Panc1 (cell line): Measurements from ENCODE around the gene NLGN2. TPM values are rescaled to one million over a fixed set of nuclear protein-coding genes. Genes with fewer than 3 reads are reported as not detected.

Experiments
- ATAC-seq: fragments of 200-7000 bp; cut with Tn5 transposase; 2 replicates; pipeline ENCODE4 v1.9.1; 2020; ENCODE audit warnings: mild to moderate bottlenecking, moderate library complexity
- BruUV-seq: library from RNA; stranded (reverse); fragments of 400-500 nt; replicated peaks from 2 replicates; lab custom pipeline; 2021; lab: Mats Ljungman, UMichigan
- CTCF ChIA-PET: fragments of 300-600 bp; sonication (Branson Sonifier 250); formaldehyde crosslinking; loops from one replicate; lab custom pipeline; 2022; ENCODE audit warnings: antibody characterized with exemption; lab: Charles Lee
- POLR2A ChIA-PET: fragments of 300-600 bp; sonication (Branson Sonifier 250); formaldehyde crosslinking; loops from one replicate; lab custom pipeline; 2022; ENCODE audit warnings: antibody characterized with exemption; lab: Charles Lee
- DNase-seq: peaks from one replicate; pipeline ENCODE4 v3.0.0-alpha.2; 2010; ENCODE audit warnings: low read depth, low spot score
- H3K27ac ChIP-seq: 2 replicates; pipeline ENCODE4 v1.5.1; 2011; ENCODE audit warnings: mild to moderate bottlenecking, low read length, inconsistent platforms
- H3K27me3 ChIP-seq: fragments of 200-500 bp; sonication (Bioruptor generic); 2 replicates; pipeline ENCODE4 v1.6.0; 2014; ENCODE audit warnings: low read length, inconsistent platforms; ENCODE audit not compliant: control insufficient read depth, insufficient read depth
- H3K36me3 ChIP-seq: fragments of 200-500 bp; sonication (Bioruptor generic); 2 replicates; pipeline ENCODE4 v1.5.1; 2014; ENCODE audit warnings: inconsistent platforms, mild to moderate bottlenecking, low read length, moderate library complexity; ENCODE audit not compliant: control insufficient read depth, insufficient read depth
- H3K4me1 ChIP-seq: 2 replicates; pipeline ENCODE4 v1.5.1; 2011; ENCODE audit warnings: inconsistent platforms, mild to moderate bottlenecking, low read length, moderate library complexity; ENCODE audit not compliant: control insufficient read depth, insufficient read depth
- H3K4me3 ChIP-seq, 2 experiments: 2 replicates each; pipeline ENCODE4 v1.5.1; 2011 to 2012; ENCODE audit warnings: low read depth in 2 of 2, low read length in 2 of 2, mild to moderate bottlenecking in 2 of 2, inconsistent platforms in 1 of 2, moderate library complexity in 1 of 2
- H3K9me3 ChIP-seq: fragments of 200-500 bp; sonication (Bioruptor generic); 2 replicates; pipeline ENCODE4 v1.5.1; 2014; ENCODE audit warnings: low read depth, mild to moderate bottlenecking, inconsistent platforms, low read length, moderate library complexity; ENCODE audit not compliant: control insufficient read depth, insufficient read depth
- CTCF ChIP-seq: fragments of 450-650 bp; IDR thresholded peaks from 2 replicates; pipeline ENCODE4 v1.5.1; 2017; ENCODE audit warnings: mild to moderate bottlenecking
- POLR2AphosphoS5 ChIP-seq: IDR thresholded peaks from 2 replicates; pipeline ENCODE4 v1.6.1; 2012; ENCODE audit warnings: mild to moderate bottlenecking, low read depth, low read length, moderate library complexity
- REST ChIP-seq, 2 experiments: IDR thresholded peaks; 2 replicates each; pipeline ENCODE4 v1.6.1; 2011 to 2012; ENCODE audit warnings: low read depth in 2 of 2, control low read depth in 1 of 2, low read length in 1 of 2, mild to moderate bottlenecking in 1 of 2, moderate library complexity in 1 of 2; ENCODE audit not compliant: insufficient read depth in 1 of 2
- SIN3A ChIP-seq: IDR thresholded peaks from 2 replicates; pipeline ENCODE4 v1.6.1; 2012; ENCODE audit warnings: low read depth, mild to moderate bottlenecking, low read length, moderate library complexity, borderline replicate concordance; ENCODE audit not compliant: insufficient read depth
- TCF7L2 ChIP-seq: IDR thresholded peaks from 2 replicates; pipeline ENCODE4 v1.6.1; 2011; ENCODE audit warnings: mild to moderate bottlenecking, low read depth, low read length, inconsistent platforms
- in situ Hi-C: cut with HindIII; loops from 2 replicates; pipeline ENCODE4 v1.10.0; 2016; ENCODE audit warnings: low sequenced_read_pairs, low pct_unique_long_range_greater_than_20kb
- intact Hi-C: fragments of 100-400 bp; cut with micrococcal nuclease; formaldehyde crosslinking; loops from one replicate; pipeline ENCODE4 v1.10.0; 2022; ENCODE audit not compliant: unreplicated experiment
- total RNA-seq: library from RNA; stranded (reverse); gene quantifications from one replicate; pipeline ENCODE4 v1.2.1, GENCODE V29; 2021; ENCODE audit not compliant: unreplicated experiment

NLGN2 gene
- total RNA-seq, 1 experiment from 2014 or later: 33.6 TPM

GRCh38 chr17:7408252-7408727 is 645 bp downstream of the NLGN2 start:
- H3K4me1 ChIP-seq: no peaks in the 10 kb centered on the region; the same call in 1 of the 2 replicates
- H3K4me3 ChIP-seq: no peak overlapping the region
- DNase-seq (no peak), ATAC-seq (no peak)
- POLR2A ChIA-PET: no interaction called here
- no peaks in the 10 kb centered on the region for H3K9me3 ChIP-seq
- intact Hi-C loops (no loop called here), in situ Hi-C loops (no loop called here)
- H3K27me3 ChIP-seq: no peaks in the 10 kb centered on the region
- no peak overlapping the region for H3K27ac ChIP-seq
- TF ChIP-seq CTCF (no peak), POLR2AphosphoS5 (no peak), TCF7L2 (no peak), SIN3A (no peak), REST (IDR thresholded peaks at IDR 0.05; ENCODE audit: insufficient read depth in 1 of 2, low read depth in 2 of 2, low read length in 1 of 2) (no peak)
- no TSS peak for BruUV-seq
- no peaks in the 10 kb centered on the region for H3K36me3 ChIP-seq
- CTCF ChIA-PET: no interaction called here

GRCh38 chr17:7408863-7409262 is 1.2 kb downstream of the NLGN2 start:
- TF ChIP-seq TCF7L2: no peak
- no peak for TF ChIP-seq REST (IDR thresholded peaks at IDR 0.05; ENCODE audit: insufficient read depth in 1 of 2, low read depth in 2 of 2, low read length in 1 of 2)
- TF ChIP-seq CTCF: no peak
- no peak for TF ChIP-seq SIN3A
- no peak for TF ChIP-seq POLR2AphosphoS5
- no TSS peak for BruUV-seq
- Histone ChIP-seq H3K36me3 (no peaks in the 10 kb centered on the region), H3K27ac (no peak overlapping the region), H3K27me3 (no peaks in the 10 kb centered on the region), H3K4me3 (no peak overlapping the region), H3K9me3 (no peaks in the 10 kb centered on the region), H3K4me1 (no peaks in the 10 kb centered on the region; the same call in 1 of the 2 replicates)
- ChIA-PET POLR2A (no interaction called here), CTCF (no interaction called here)
- DNase-seq (no peak), ATAC-seq (no peak)
- in situ Hi-C loops (no loop called here), intact Hi-C loops (no loop called here)
